GM21367 (cell line): ENCODE results near the gene PCBD2.
"Not testable (repeated sequence)": the region's sequence is repeated elsewhere in the genome, so short reads cannot be mapped to it uniquely, and the experiment has no call there.

ENCODE experiments used
- ATAC-seq: cut with Tn5 transposase; IDR thresholded peaks from one replicate; pipeline ENCODE4 v1.9.1; 2021; ENCODE audit not compliant: unreplicated experiment

PCBD2 gene

GRCh38 chr5:134957920-134958608, 53.1 kb downstream of the PCBD2 start:
- ATAC-seq = no peak

- no peak for ATAC-seq
Observed at GRCh38 chr5:134958755-134959154, 53.8 kb downstream of the PCBD2 start.

- no peak for ATAC-seq
Observed at GRCh38 chr5:134963098-134963497, 58.2 kb downstream of the PCBD2 start.

- ATAC-seq = no peak
Observed at GRCh38 chr5:134964359-134965270, 59.7 kb downstream of the PCBD2 start.

- ATAC-seq = no peak
Observed at GRCh38 chr5:134965271-134965825, 60.4 kb downstream of the PCBD2 start.

GRCh38 chr5:134967607-134968006, 62.7 kb downstream of the PCBD2 start, which contains the start of gene CATSPER3:
Gene CATSPER3, plus strand, starts transcription at chr5:134967907. Its CDS starts 85 bp downstream, at chr5:134967992.
- no peak for ATAC-seq

- ATAC-seq = no peak
Observed at GRCh38 chr5:134968055-134968454, 63.1 kb downstream of the PCBD2 start.

- ATAC-seq = no peak
Observed at GRCh38 chr5:134969166-134969565, 64.2 kb downstream of the PCBD2 start.

GRCh38 chr5:134975078-134975715, 70.3 kb downstream of the PCBD2 start:
- no peak for ATAC-seq

GRCh38 chr5:134975843-134976242, 70.9 kb downstream of the PCBD2 start:
- ATAC-seq = no peak

GRCh38 chr5:134976841-134977240, 71.9 kb downstream of the PCBD2 start:
- ATAC-seq = no peak

- no peak for ATAC-seq
Observed at GRCh38 chr5:134979416-134979815, 74.5 kb downstream of the PCBD2 start.

- ATAC-seq = no peak
Observed at GRCh38 chr5:134982230-134982629, 77.3 kb downstream of the PCBD2 start.

GRCh38 chr5:134989266-134989830, 84.4 kb downstream of the PCBD2 start:
- ATAC-seq = no peak

- not testable (repeated sequence) for ATAC-seq
Observed at GRCh38 chr5:134990183-134990582, 85.3 kb downstream of the PCBD2 start.

GRCh38 chr5:134992148-134992547, 87.2 kb downstream of the PCBD2 start:
- no peak for ATAC-seq

GRCh38 chr5:134993161-134993560, 88.2 kb downstream of the PCBD2 start:
- ATAC-seq = no peak

- ATAC-seq = no peak
Observed at GRCh38 chr5:134994560-134995156, 89.7 kb downstream of the PCBD2 start.

GRCh38 chr5:134995850-134996402, 91.0 kb downstream of the PCBD2 start:
- ATAC-seq = no peak

- no peak for ATAC-seq
Observed at GRCh38 chr5:134997015-134997414, 92.1 kb downstream of the PCBD2 start.
